Measurements from ENCODE around the gene HOXB13. TPM values are rescaled to one million over a fixed set of nuclear protein-coding genes. Genes with fewer than 3 reads are reported as not detected.

The HOXB13 gene
- total and polyA plus RNA-seq, 2 donors (not counting 3 experiments of a cell fraction or from before 2014, with no cell fraction given) = not detected

GRCh38 chr17:48757524-48757961 lies 29.0 kb upstream of the HOXB13 start:
- dilution Hi-C loops (cut with MboI; ENCODE audit: extremely low pct_ligation_motif_present, low sequenced_read_pairs) = loop anchor here (25.0 kb wide), 1 partner anchor 95 kb away; no protein-coding TSS in a partner anchor
- no peak overlapping the region for H3K27ac ChIP-seq (ENCODE audit: insufficient read depth, low read depth, low read length)

GRCh38 chr17:48756830-48757251 lies 28.3 kb upstream of the HOXB13 start:
- H3K36me3 ChIP-seq (ENCODE audit: control insufficient read depth in 2 of 2, extremely low read depth in 1 of 2, insufficient read depth in 2 of 2, low read length in 2 of 2) = no peaks in the 10 kb centered on the region
- H3K4me2 ChIP-seq (ENCODE audit: insufficient read depth, low read length) = no peak overlapping the region
- H4K20me1 ChIP-seq (replicated peaks; ENCODE audit: control insufficient read depth, extremely low read depth, insufficient read depth, low read length) = no peaks in the 10 kb centered on the region
- intact Hi-C loops (cut with micrococcal nuclease) = no loop called here
- H3K9me1 ChIP-seq (replicated peaks; ENCODE audit: control insufficient read depth, extremely low read depth, insufficient read depth, low read length) = no peaks in the 10 kb centered on the region
- no TSS peak for BruUV-seq (replicated peaks)
- ChIA-PET CTCF (interaction anchor here (0.5 to 2.6 kb wide), 5 partner anchors 32 to 378 kb away, joined by 3 to 7 read pairs (median 4); no protein-coding TSS in a partner anchor), POLR2A (no interaction called here)
- no peak overlapping the region for H3K27ac ChIP-seq (ENCODE audit: insufficient read depth, low read depth, low read length)
- no peak overlapping the region for H2AFZ ChIP-seq (ENCODE audit: low read depth, low read length)
- no peaks in the 10 kb centered on the region for H3K9me3 ChIP-seq (replicated peaks; ENCODE audit: control insufficient read depth, insufficient read depth, low read length)
- H3K4me1 ChIP-seq (ENCODE audit: control insufficient read depth, extremely low read depth, insufficient read depth, low read length) = peaks cover 18% of the 10 kb centered on the region
- dilution Hi-C loops (cut with MboI; ENCODE audit: extremely low pct_ligation_motif_present, low sequenced_read_pairs) = loop anchor here (25.0 kb wide), 1 partner anchor 95 kb away; no protein-coding TSS in a partner anchor
- TF ChIP-seq MYC (IDR thresholded peaks at IDR 0.05; ENCODE audit: low read depth, low read length) = no peak
- TF ChIP-seq JUN (IDR thresholded peaks at IDR 0.05; ENCODE audit: borderline replicate concordance, insufficient read depth, insufficient read length, low read depth) = no peak
- no peak for TF ChIP-seq POLR2AphosphoS5 (IDR thresholded peaks at IDR 0.05; ENCODE audit: insufficient read depth, low read depth, low read length)
- no peak for TF ChIP-seq POLR2A (IDR thresholded peaks at IDR 0.05; ENCODE audit: low read depth, low read length)
- TF ChIP-seq EZH2 (IDR thresholded peaks at IDR 0.05; ENCODE audit: borderline replicate concordance, low read depth, low read length, severe bottlenecking) = no peak
- TF ChIP-seq FOS (IDR thresholded peaks at IDR 0.05; ENCODE audit: borderline replicate concordance, insufficient read depth, low read length) = no peak
- no peak for TF ChIP-seq GATA2 (IDR thresholded peaks at IDR 0.05; ENCODE audit: insufficient read depth, insufficient read length, low read depth, low read length)
- no peak for TF ChIP-seq CTCF (IDR thresholded peaks at IDR 0.05; ENCODE audit: extremely low read depth in 1 of 2, insufficient read depth in 1 of 2, low read depth in 1 of 2, low read length in 2 of 2)
- no peak for TF ChIP-seq MAX (IDR thresholded peaks at IDR 0.05; ENCODE audit: insufficient read depth, insufficient read length)
- no peak overlapping the region for H3K4me3 ChIP-seq (replicated peaks in 1 of 3; ENCODE audit: insufficient read depth in 1 of 3, low read depth in 1 of 3, low read length in 3 of 3)
- DNase-seq (ENCODE audit: low read depth, low spot score) (peak; percentile 13), FAIRE-seq (no peak)
- no peaks in the 10 kb centered on the region for H3K79me2 ChIP-seq (ENCODE audit: control insufficient read depth, insufficient read depth, low read length)
- H3K9ac ChIP-seq (replicated peaks; ENCODE audit: extremely low read depth, insufficient read depth, low read length) = no peak overlapping the region
- H3K27me3 ChIP-seq (ENCODE audit: control insufficient read depth in 2 of 2, insufficient read depth in 2 of 2, low read length in 2 of 2) = peaks cover 41 to 42% of the 10 kb centered on the region in 2 experiments

More at GRCh38 chr17:48757524-48757961, 29.0 kb upstream of the HOXB13 start:
- TF ChIP-seq MYC (IDR thresholded peaks at IDR 0.05; ENCODE audit: low read depth, low read length) (no peak), EZH2 (IDR thresholded peaks at IDR 0.05; ENCODE audit: borderline replicate concordance, low read depth, low read length, severe bottlenecking) (peak; percentile 8)
- intact Hi-C loops (cut with micrococcal nuclease) = no loop called here
- peaks cover 18% of the 10 kb centered on the region for H3K4me1 ChIP-seq (ENCODE audit: control insufficient read depth, extremely low read depth, insufficient read depth, low read length)
- H3K4me3 ChIP-seq (replicated peaks in 1 of 3; ENCODE audit: insufficient read depth in 1 of 3, low read depth in 1 of 3, low read length in 3 of 3) = no peak overlapping the region
- H3K79me2 ChIP-seq (ENCODE audit: control insufficient read depth, insufficient read depth, low read length) = no peaks in the 10 kb centered on the region
- DNase-seq (ENCODE audit: low read depth, low spot score) (no peak), FAIRE-seq (no peak)
- no peak overlapping the region for H2AFZ ChIP-seq (ENCODE audit: low read depth, low read length)
- no peaks in the 10 kb centered on the region for H3K9me1 ChIP-seq (replicated peaks; ENCODE audit: control insufficient read depth, extremely low read depth, insufficient read depth, low read length)
- no TSS peak for BruUV-seq (replicated peaks)
- no peaks in the 10 kb centered on the region for H4K20me1 ChIP-seq (replicated peaks; ENCODE audit: control insufficient read depth, extremely low read depth, insufficient read depth, low read length)
- H3K36me3 ChIP-seq (ENCODE audit: control insufficient read depth in 2 of 2, extremely low read depth in 1 of 2, insufficient read depth in 2 of 2, low read length in 2 of 2) = no peaks in the 10 kb centered on the region
- ChIA-PET POLR2A (interaction anchor here (0.5 kb wide), 1 partner anchor 793 kb away, joined by 7 read pairs; no protein-coding TSS in a partner anchor), CTCF (interaction anchor here (0.9 to 2.6 kb wide), 9 partner anchors 33 to 121 kb away, joined by 3 to 7 read pairs (median 4); no protein-coding TSS in a partner anchor)
- no peak overlapping the region for H3K9ac ChIP-seq (replicated peaks; ENCODE audit: extremely low read depth, insufficient read depth, low read length)
- no peaks in the 10 kb centered on the region for H3K9me3 ChIP-seq (replicated peaks; ENCODE audit: control insufficient read depth, insufficient read depth, low read length)
- peaks cover 39 to 40% of the 10 kb centered on the region in 2 experiments for H3K27me3 ChIP-seq (ENCODE audit: control insufficient read depth in 2 of 2, insufficient read depth in 2 of 2, low read length in 2 of 2)
- no peak overlapping the region for H3K4me2 ChIP-seq (ENCODE audit: insufficient read depth, low read length)

Measured in endothelial cell of umbilical vein (primary cell).